HG02610 (cell line): ENCODE measurements around the gene VEGFA.

Experiments used
- ATAC-seq: cut with Tn5 transposase; IDR thresholded peaks from one replicate; pipeline ENCODE4 v1.9.1; 2021; ENCODE audit warnings: mild to moderate bottlenecking, moderate library complexity; ENCODE audit not compliant: unreplicated experiment

The VEGFA gene

GRCh38 chr6:43784049-43784855, 14.2 kb downstream of the VEGFA start:
- ATAC-seq, result no peak

GRCh38 chr6:43785220-43785752, 15.3 kb downstream of the VEGFA start:
- ATAC-seq, result no peak

- no peak for ATAC-seq
Observed at GRCh38 chr6:43785904-43786303, 15.9 kb downstream of the VEGFA start.

- ATAC-seq, result no peak
Observed at GRCh38 chr6:43786664-43787329, 16.8 kb downstream of the VEGFA start.

- no peak for ATAC-seq
Observed at GRCh38 chr6:43788301-43788700, 18.3 kb downstream of the VEGFA start.

- no peak for ATAC-seq
Observed at GRCh38 chr6:43789447-43789846, 19.4 kb downstream of the VEGFA start.

GRCh38 chr6:43790031-43790430, 20.0 kb downstream of the VEGFA start:
- no peak for ATAC-seq

GRCh38 chr6:43791745-43792422, 21.9 kb downstream of the VEGFA start:
- ATAC-seq, result no peak

GRCh38 chr6:43793154-43793874, 23.3 kb downstream of the VEGFA start:
- ATAC-seq, result no peak

GRCh38 chr6:43793875-43794242, 23.8 kb downstream of the VEGFA start:
- ATAC-seq, result no peak

GRCh38 chr6:43795421-43795820, 25.4 kb downstream of the VEGFA start:
- ATAC-seq, result no peak

- no peak for ATAC-seq
Observed at GRCh38 chr6:43796168-43796567, 26.2 kb downstream of the VEGFA start.

GRCh38 chr6:43796903-43797890, 27.2 kb downstream of the VEGFA start:
- ATAC-seq, result no peak

GRCh38 chr6:43797919-43798318, 27.9 kb downstream of the VEGFA start:
- no peak for ATAC-seq

GRCh38 chr6:43798688-43799444, 28.9 kb downstream of the VEGFA start:
- ATAC-seq, result no peak

GRCh38 chr6:43799551-43800297, 29.7 kb downstream of the VEGFA start:
- no peak for ATAC-seq

- no peak for ATAC-seq
Observed at GRCh38 chr6:43800298-43800623, 30.2 kb downstream of the VEGFA start.

- no peak for ATAC-seq
Observed at GRCh38 chr6:43800746-43801494, 30.9 kb downstream of the VEGFA start.
